GM12872 (cell line): ENCODE results near the gene ESX1.

ENCODE experiments used
- CTCF ChIP-seq: IDR thresholded peaks from 3 replicates; pipeline ENCODE4 v1.5.1; 2011; ENCODE audit warnings: low read depth, mild to moderate bottlenecking, low read length, moderate library complexity; ENCODE audit not compliant: insufficient read depth

ESX1 gene

GRCh38 chrX:104280609-104281008 lies 25.9 kb upstream of the ESX1 start:
- no peak for TF ChIP-seq CTCF

- peak; percentile 62 for TF ChIP-seq CTCF
Measured at GRCh38 chrX:104270916-104271512, 16.3 kb upstream of the ESX1 start.

GRCh38 chrX:104270212-104270611 lies 15.5 kb upstream of the ESX1 start:
- no peak for TF ChIP-seq CTCF

- TF ChIP-seq CTCF = no peak
Measured at GRCh38 chrX:104255465-104255864, 732 bp upstream of the ESX1 start.

GRCh38 chrX:104253567-104254441 lies 929 bp downstream of the ESX1 start:
- no peak for TF ChIP-seq CTCF

GRCh38 chrX:104250470-104250869 lies 4.3 kb downstream of the ESX1 start:
- no peak for TF ChIP-seq CTCF

- no peak for TF ChIP-seq CTCF
Measured at GRCh38 chrX:104211187-104211586, 43.5 kb downstream of the ESX1 start.
